GM12874 (cell line): ENCODE results near the gene SHC3.

Experiments used
- TF ChIP-seq, protein P1 (sequence below): IDR thresholded peaks from 2 replicates; pipeline ENCODE4 v1.5.1; 2011; ENCODE audit warnings: low read depth, mild to moderate bottlenecking, control low read depth, low read length, moderate library complexity; ENCODE audit not compliant: insufficient read depth

The SHC3 gene

DNA sequence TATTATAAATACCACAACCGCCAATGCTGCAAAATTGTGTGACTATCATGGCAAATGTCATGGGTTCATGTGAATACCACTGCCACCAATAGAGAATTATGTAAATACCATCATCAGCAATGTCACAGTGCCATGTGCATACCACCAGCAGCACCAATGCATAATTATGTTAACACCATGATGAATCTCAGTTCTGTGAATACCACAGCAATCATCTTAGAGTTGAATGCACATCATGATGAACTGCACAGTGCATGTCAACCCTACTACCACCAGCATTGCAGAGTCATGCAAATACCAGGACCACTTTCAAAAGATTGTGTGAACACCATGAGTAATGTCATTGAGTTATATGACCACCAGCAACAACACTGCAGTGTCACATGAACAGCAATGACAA, 63.2 kb downstream of the SHC3 start:
- TF ChIP-seq, protein P1, sequence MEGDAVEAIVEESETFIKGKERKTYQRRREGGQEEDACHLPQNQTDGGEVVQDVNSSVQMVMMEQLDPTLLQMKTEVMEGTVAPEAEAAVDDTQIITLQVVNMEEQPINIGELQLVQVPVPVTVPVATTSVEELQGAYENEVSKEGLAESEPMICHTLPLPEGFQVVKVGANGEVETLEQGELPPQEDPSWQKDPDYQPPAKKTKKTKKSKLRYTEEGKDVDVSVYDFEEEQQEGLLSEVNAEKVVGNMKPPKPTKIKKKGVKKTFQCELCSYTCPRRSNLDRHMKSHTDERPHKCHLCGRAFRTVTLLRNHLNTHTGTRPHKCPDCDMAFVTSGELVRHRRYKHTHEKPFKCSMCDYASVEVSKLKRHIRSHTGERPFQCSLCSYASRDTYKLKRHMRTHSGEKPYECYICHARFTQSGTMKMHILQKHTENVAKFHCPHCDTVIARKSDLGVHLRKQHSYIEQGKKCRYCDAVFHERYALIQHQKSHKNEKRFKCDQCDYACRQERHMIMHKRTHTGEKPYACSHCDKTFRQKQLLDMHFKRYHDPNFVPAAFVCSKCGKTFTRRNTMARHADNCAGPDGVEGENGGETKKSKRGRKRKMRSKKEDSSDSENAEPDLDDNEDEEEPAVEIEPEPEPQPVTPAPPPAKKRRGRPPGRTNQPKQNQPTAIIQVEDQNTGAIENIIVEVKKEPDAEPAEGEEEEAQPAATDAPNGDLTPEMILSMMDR, result no peak

DNA sequence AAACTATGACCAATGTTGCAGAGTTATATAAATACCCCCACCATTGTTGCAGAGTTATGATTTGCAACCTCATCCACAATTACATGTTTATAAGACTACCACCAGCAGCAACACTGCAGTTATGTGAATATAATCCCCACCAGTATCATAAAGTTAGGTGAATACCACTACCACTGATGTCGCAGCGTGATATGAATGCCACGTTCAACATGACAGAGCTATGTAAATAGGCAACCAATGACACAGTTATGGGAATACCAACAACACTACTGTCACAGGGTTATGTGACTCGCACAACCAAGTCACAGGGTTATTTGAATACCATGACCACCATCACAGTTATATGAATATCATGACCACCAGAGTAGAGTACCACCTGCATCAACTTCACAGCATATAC, 63.9 kb downstream of the SHC3 start:
- TF ChIP-seq, protein P1, result no peak

DNA sequence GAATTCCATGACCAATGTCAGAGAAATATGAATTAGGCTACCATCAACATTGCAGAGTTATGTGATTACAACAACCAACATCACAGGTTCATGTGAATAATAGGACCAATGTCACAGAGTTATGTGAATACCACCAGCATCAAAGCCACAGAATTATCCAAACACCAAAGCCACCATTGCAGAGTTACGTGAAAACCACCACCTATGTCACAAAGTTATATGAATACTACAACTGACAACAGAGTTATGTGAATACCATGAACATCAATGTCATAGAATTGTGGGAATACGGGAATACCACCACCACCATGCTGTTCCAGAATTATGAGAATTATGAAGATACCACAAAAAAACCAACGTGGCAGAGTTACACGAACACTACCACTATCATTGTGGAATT, 64.8 kb downstream of the SHC3 start:
- TF ChIP-seq, protein P1, result no peak

DNA sequence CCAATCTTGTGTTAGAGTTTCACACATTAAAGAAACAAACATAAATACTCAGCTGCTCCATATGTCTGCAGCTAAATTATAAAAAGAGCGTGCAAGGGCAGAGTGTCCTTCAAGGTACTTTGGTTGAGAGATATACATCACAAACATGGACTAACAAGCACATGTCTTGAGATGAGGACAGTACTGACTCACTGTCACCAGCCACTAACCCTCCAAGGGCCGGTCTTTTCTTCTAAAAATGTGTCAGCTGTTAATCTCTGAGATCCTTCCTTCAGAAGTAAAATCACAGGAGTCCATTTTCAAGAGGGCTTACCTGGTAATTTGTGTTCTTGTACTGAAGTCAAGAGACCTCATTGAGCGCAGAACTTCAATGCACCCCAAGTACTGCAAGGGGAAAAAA, 66.4 kb downstream of the SHC3 start:
- TF ChIP-seq, protein P1, result no peak

DNA sequence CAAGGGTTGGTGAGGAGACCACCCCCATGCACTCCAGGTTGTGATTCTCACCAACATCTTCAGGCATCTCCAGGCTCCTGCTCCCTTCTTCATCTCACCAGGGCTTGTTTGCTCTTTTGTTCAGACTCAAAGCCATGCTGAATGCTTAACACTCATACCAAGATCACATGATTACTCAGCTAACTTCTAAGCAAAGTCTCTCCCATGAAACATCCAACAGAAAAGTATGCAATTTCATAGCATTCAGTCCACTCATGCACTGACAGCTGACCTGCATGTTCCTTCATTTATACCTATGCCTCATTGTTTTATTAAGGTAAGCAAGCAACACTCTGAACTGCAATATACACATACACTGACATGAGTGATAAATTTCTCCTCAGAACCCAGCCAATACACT, 69.0 kb downstream of the SHC3 start:
- TF ChIP-seq, protein P1, result no peak

DNA sequence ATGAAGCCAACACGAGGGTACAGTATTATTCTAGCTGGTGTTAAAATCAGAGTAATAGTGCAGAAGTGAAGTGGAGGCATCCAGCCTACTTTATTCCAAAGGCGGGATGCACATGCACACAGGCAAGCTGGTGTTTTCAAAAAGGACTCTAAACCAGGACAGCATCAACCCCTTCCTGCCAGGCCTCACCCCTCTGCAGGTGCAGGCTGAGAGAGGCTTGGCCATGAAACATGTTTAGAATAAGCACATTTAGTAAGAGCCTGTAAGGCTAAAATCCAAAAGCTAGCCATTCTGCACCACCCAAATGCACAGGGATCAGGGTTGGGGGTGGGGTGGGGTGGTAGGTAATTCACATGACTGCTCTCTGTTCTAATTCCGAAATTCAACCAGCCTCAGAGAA, 71.2 kb downstream of the SHC3 start:
- TF ChIP-seq, protein P1, result no peak

DNA sequence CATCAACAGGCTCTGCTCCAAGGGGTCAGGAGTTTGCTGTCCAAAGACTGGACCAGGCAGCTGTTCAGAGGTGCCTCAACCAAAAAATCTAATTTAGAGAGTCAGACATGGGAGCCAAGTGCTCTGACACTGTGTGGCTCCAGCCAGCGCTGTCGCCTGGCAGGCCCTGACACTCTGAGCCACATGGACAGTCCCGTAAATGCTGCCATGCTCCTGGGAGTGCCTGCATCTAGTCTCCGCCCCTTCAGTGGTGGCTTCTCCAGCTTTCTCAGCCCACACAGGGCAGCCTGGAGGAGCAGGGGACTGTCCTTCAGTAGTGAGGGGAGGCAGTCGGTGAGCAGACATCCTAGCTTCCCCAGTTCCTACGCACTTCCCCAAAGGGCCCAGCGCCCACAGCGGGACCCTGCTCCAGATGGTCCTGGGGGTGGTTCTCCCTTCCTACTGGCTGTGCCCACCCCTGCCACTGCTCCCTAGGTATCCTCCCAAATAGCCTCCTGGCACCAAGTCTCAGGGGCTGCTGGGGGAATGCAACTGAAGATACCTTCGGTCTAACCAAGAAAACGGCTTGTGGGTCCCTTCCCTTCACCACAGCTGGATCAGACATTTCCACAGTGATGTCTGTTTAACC, 72.3 kb downstream of the SHC3 start:
- TF ChIP-seq, protein P1, result no peak
